ENCODE results near the gene SARS1. TPM values are rescaled to one million over a fixed set of nuclear protein-coding genes. Genes with fewer than 3 reads are reported as not detected.
A peak's percentile ranks its signal among the peaks of the same experiment; 100 is the strongest.

SARS1 gene
- total and polyA plus RNA-seq, 2 of the 13 experiments (the other 11 are each of a cell fraction or from before 2014, with no cell fraction given): 103 to 134 TPM

- Histone ChIP-seq H3K4me1 (ENCODE audit: insufficient read depth, low read length) (peaks cover 34% of the 10 kb centered on the region), H3K27me3 (ENCODE audit: control insufficient read depth in 1 of 2, insufficient read depth in 2 of 2, low read length in 2 of 2) (peaks cover 4 to 28% of the 10 kb centered on the region in 2 experiments; a peak in 4 of 5 replicates), H3K79me2 (ENCODE audit: insufficient read depth, low read length) (no peaks in the 10 kb centered on the region), H3K9ac (ENCODE audit: insufficient read depth, low read depth, low read length) (peak within 1 kb of the TSS; percentile 54; the same call in 1 of the 2 replicates), H3K4me2 (ENCODE audit: low read depth, low read length) (peak within 1 kb of the TSS; percentile 78), H3K9me3 (ENCODE audit: low read length) (no peaks in the 10 kb centered on the region), H2AFZ (ENCODE audit: low read length) (no peak within 1 kb of the TSS), H3K4me3 (replicated peaks in 1 of 3; ENCODE audit: insufficient read depth in 1 of 3, low read depth in 2 of 3, low read length in 3 of 3) (peak within 1 kb of the TSS; percentile 56 to 67 (median 58); a peak in 5 of 6 replicates), H3K36me3 (replicated peaks in 1 of 2; ENCODE audit: control insufficient read depth in 1 of 2, insufficient read depth in 2 of 2, low read length in 2 of 2) (no peaks in the 10 kb centered on the region; a peak in 1 of 5 replicates), H3K27ac (ENCODE audit: extremely low read length, insufficient read depth, low read length) (no peak within 1 kb of the TSS), H4K20me1 (ENCODE audit: insufficient read depth, low read length) (no peaks in the 10 kb centered on the region)
- DNase-seq (ENCODE audit: low spot score) (peak; percentile 25), FAIRE-seq (no peak), ATAC-seq (peak; percentile 76)
- intact Hi-C loops (cut with micrococcal nuclease; ENCODE audit: unreplicated experiment): loop anchor here (1.0 kb wide), 1 partner anchor 8 kb away; no protein-coding TSS in a partner anchor
- in situ Hi-C loops (cut with HindIII; ENCODE audit: extremely low pct_ligation_motif_present, low pct_unique_long_range_greater_than_20kb): no loop called here
- ChIA-PET POLR2A (interaction anchor here (0.9 to 1.3 kb wide), 4 partner anchors 9 to 23 kb away, joined by 3 to 4 read pairs (median 3); no protein-coding TSS in a partner anchor), CTCF (ENCODE audit: low intra/inter-chr PET ratio, low total read pairs) (interaction anchor here (1.8 kb wide), 1 partner anchor 15 kb away, joined by 5 read pairs; no protein-coding TSS in a partner anchor)
- 6% methylated on average over 37 of the region's 49 CpGs for WGBS (ENCODE audit: low lambda C conversion rate)
- no TSS peak for BruUV-seq (replicated peaks)
- TF ChIP-seq ZFP91 (CRISPR knock-in tag; IDR thresholded peaks at IDR 0.05; ENCODE audit: borderline replicate concordance): peak; percentile 78
- TF ChIP-seq ZNF614 (CRISPR knock-in tag; IDR thresholded peaks at IDR 0.05; ENCODE audit: borderline replicate concordance): 0 out of 2 replicates have a peak, but pooled peaks have one; percentile 32
- peak; percentile 48; the same call in 1 of the 2 replicates for TF ChIP-seq NFKB2 (CRISPR knock-in tag; IDR thresholded peaks at IDR 0.05; ENCODE audit: borderline replicate concordance)
- peak; percentile 93 for TF ChIP-seq ZBTB33 (CRISPR knock-in tag; IDR thresholded peaks at IDR 0.05)
- peak; percentile 48; the same call in 1 of the 2 replicates for TF ChIP-seq GABPB1 (CRISPR knock-in tag; IDR thresholded peaks at IDR 0.05)
- TF ChIP-seq ZNF713 (CRISPR knock-in tag; IDR thresholded peaks at IDR 0.05): no peak
- peak; percentile 42; the same call in 1 of the 2 replicates for TF ChIP-seq NRL (CRISPR knock-in tag; IDR thresholded peaks at IDR 0.05; ENCODE audit: borderline replicate concordance)
- no peak for TF ChIP-seq PAX8 (CRISPR knock-in tag; IDR thresholded peaks at IDR 0.05; ENCODE audit: borderline replicate concordance)
- peak; percentile 52; the same call in 1 of the 2 replicates for TF ChIP-seq KDM2A (CRISPR knock-in tag; IDR thresholded peaks at IDR 0.05; ENCODE audit: borderline replicate concordance, low read depth)
- TF ChIP-seq TFDP1 (CRISPR knock-in tag; IDR thresholded peaks at IDR 0.05; ENCODE audit: borderline replicate concordance): peak; percentile 43; the same call in 1 of the 2 replicates
- peak; percentile 65 for TF ChIP-seq MAX (IDR thresholded peaks at IDR 0.05)
- TF ChIP-seq MAZ (IDR thresholded peaks at IDR 0.05; ENCODE audit: borderline replicate concordance, low read depth, low read length): peak; percentile 37; the same call in 1 of the 2 replicates
- TF ChIP-seq MAZ (CRISPR knock-in tag; IDR thresholded peaks at IDR 0.05; ENCODE audit: low read depth): no peak
- TF ChIP-seq MXD1 (CRISPR knock-in tag; IDR thresholded peaks at IDR 0.05): 0 out of 2 replicates have a peak, but pooled peaks have one; percentile 9
- TF ChIP-seq HDAC1 (CRISPR knock-in tag; IDR thresholded peaks at IDR 0.05): peak; percentile 53; the same call in 1 of the 2 replicates
Observed at GRCh38 chr1:109248797-109249629, 35.3 kb downstream of the SARS1 start, which contains the start of gene CELSR2. CELSR2 (plus strand) TSS chr1:109249539; CDS start chr1:109250080, 541 bp downstream.

Measured in HepG2 (cell line).